ENCODE results near the gene MCM9.

Gene MCM9

GRCh38 chr6:118764766-118765165, 170.2 kb downstream of the MCM9 start (continued):
- TF ChIP-seq, protein P1, sequence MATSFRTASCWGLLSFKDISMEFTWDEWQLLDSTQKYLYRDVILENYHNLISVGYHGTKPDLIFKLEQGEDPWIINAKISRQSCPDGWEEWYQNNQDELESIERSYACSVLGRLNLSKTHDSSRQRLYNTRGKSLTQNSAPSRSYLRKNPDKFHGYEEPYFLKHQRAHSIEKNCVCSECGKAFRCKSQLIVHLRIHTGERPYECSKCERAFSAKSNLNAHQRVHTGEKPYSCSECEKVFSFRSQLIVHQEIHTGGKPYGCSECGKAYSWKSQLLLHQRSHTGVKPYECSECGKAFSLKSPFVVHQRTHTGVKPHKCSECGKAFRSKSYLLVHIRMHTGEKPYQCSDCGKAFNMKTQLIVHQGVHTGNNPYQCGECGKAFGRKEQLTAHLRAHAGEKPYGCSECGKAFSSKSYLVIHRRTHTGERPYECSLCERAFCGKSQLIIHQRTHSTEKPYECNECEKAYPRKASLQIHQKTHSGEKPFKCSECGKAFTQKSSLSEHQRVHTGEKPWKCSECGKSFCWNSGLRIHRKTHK (tag by site-specific recombination; IDR thresholded peaks at IDR 0.05) = no peak
- TF ChIP-seq ZNF792 (tag by site-specific recombination; IDR thresholded peaks at IDR 0.05) = no peak
- no peak for TF ChIP-seq ZNF555 (tag by site-specific recombination; conservative IDR thresholded peaks at IDR 0.05)
- TF ChIP-seq ZFP41 (tag by site-specific recombination; IDR thresholded peaks at IDR 0.05; ENCODE audit: borderline replicate concordance) = no peak
- no peak for TF ChIP-seq ZNF121 (tag by site-specific recombination; IDR thresholded peaks at IDR 0.05)
- TF ChIP-seq ZNF404 (tag by site-specific recombination; IDR thresholded peaks at IDR 0.05) = no peak
- no peak for TF ChIP-seq CTCF (tag by site-specific recombination; IDR thresholded peaks at IDR 0.05)
- TF ChIP-seq, protein P2, sequence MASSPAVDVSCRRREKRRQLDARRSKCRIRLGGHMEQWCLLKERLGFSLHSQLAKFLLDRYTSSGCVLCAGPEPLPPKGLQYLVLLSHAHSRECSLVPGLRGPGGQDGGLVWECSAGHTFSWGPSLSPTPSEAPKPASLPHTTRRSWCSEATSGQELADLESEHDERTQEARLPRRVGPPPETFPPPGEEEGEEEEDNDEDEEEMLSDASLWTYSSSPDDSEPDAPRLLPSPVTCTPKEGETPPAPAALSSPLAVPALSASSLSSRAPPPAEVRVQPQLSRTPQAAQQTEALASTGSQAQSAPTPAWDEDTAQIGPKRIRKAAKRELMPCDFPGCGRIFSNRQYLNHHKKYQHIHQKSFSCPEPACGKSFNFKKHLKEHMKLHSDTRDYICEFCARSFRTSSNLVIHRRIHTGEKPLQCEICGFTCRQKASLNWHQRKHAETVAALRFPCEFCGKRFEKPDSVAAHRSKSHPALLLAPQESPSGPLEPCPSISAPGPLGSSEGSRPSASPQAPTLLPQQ (tag by site-specific recombination; IDR thresholded peaks at IDR 0.05) = no peak
